ENCODE data around the gene CA9. TPM values are rescaled to one million over a fixed set of nuclear protein-coding genes. Genes with fewer than 3 reads are reported as not detected.

CA9 gene
- total and polyA plus RNA-seq, 2 experiments from 2014 or later = 1.1 TPM; not detected in 1

DNA sequence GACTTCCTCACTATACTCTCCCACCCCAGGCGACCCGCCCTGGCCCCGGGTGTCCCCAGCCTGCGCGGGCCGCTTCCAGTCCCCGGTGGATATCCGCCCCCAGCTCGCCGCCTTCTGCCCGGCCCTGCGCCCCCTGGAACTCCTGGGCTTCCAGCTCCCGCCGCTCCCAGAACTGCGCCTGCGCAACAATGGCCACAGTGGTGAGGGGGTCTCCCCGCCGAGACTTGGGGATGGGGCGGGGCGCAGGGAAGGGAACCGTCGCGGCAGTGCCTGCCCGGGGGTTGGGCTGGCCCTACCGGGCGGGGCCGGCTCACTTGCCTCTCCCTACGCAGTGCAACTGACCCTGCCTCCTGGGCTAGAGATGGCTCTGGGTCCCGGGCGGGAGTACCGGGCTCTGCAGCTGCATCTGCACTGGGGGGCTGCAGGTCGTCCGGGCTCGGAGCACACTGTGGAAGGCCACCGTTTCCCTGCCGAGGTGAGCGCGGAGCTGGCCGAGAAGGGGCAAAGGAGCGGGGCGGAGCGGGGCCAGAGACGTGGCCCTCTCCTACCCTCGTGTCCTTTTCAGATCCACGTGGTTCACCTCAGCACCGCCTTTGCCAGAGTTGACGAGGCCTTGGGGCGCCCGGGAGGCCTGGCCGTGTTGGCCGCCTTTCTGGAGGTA is 2.1 kb downstream of the CA9 start (continued):
- TF ChIP-seq, protein P1, sequence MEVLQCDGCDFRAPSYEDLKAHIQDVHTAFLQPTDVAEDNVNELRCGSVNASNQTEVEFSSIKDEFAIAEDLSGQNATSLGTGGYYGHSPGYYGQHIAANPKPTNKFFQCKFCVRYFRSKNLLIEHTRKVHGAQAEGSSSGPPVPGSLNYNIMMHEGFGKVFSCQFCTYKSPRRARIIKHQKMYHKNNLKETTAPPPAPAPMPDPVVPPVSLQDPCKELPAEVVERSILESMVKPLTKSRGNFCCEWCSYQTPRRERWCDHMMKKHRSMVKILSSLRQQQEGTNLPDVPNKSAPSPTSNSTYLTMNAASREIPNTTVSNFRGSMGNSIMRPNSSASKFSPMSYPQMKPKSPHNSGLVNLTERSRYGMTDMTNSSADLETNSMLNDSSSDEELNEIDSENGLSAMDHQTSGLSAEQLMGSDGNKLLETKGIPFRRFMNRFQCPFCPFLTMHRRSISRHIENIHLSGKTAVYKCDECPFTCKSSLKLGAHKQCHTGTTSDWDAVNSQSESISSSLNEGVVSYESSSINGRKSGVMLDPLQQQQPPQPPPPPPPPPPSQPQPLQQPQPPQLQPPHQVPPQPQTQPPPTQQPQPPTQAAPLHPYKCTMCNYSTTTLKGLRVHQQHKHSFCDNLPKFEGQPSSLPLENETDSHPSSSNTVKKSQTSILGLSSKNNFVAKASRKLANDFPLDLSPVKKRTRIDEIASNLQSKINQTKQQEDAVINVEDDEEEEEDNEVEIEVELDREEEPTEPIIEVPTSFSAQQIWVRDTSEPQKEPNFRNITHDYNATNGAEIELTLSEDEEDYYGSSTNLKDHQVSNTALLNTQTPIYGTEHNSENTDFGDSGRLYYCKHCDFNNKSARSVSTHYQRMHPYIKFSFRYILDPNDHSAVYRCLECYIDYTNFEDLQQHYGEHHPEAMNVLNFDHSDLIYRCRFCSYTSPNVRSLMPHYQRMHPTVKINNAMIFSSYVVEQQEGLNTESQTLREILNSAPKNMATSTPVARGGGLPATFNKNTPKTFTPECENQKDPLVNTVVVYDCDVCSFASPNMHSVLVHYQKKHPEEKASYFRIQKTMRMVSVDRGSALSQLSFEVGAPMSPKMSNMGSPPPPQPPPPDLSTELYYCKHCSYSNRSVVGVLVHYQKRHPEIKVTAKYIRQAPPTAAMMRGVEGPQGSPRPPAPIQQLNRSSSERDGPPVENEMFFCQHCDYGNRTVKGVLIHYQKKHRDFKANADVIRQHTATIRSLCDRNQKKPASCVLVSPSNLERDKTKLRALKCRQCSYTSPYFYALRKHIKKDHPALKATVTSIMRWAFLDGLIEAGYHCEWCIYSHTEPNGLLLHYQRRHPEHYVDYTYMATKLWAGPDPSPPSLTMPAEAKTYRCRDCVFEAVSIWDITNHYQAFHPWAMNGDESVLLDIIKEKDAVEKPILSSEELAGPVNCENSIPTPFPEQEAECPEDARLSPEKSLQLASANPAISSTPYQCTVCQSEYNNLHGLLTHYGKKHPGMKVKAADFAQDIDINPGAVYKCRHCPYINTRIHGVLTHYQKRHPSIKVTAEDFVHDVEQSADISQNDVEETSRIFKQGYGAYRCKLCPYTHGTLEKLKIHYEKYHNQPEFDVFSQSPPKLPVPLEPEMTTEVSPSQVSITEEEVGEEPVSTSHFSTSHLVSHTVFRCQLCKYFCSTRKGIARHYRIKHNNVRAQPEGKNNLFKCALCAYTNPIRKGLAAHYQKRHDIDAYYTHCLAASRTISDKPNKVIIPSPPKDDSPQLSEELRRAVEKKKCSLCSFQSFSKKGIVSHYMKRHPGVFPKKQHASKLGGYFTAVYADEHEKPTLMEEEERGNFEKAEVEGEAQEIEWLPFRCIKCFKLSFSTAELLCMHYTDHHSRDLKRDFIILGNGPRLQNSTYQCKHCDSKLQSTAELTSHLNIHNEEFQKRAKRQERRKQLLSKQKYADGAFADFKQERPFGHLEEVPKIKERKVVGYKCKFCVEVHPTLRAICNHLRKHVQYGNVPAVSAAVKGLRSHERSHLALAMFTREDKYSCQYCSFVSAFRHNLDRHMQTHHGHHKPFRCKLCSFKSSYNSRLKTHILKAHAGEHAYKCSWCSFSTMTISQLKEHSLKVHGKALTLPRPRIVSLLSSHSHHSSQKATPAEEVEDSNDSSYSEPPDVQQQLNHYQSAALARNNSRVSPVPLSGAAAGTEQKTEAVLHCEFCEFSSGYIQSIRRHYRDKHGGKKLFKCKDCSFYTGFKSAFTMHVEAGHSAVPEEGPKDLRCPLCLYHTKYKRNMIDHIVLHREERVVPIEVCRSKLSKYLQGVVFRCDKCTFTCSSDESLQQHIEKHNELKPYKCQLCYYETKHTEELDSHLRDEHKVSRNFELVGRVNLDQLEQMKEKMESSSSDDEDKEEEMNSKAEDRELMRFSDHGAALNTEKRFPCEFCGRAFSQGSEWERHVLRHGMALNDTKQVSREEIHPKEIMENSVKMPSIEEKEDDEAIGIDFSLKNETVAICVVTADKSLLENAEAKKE (CRISPR knock-in tag; IDR thresholded peaks at IDR 0.05) = no peak

DNA sequence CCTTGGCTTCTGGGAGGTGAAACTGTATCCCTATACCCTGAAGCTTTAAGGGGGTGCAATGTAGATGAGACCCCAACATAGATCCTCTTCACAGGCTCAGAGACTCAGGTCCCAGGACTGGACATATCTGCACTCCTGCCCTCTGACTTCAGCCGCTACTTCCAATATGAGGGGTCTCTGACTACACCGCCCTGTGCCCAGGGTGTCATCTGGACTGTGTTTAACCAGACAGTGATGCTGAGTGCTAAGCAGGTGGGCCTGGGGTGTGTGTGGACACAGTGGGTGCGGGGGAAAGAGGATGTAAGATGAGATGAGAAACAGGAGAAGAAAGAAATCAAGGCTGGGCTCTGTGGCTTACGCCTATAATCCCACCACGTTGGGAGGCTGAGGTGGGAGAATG is 5.4 kb downstream of the CA9 start:
- DNase-seq (ENCODE audit: low spot score) = no peak
- Histone ChIP-seq H3K4me3 (no peak overlapping the region), H3K79me2 (replicated peaks; ENCODE audit: insufficient read depth) (no peaks in the 10 kb centered on the region), H3K4me1 (ENCODE audit: insufficient read depth) (peaks cover 15% of the 10 kb centered on the region), H3K9me2 (ENCODE audit: insufficient read depth) (no peaks in the 10 kb centered on the region), H3K4me2 (no peak overlapping the region), H3K27ac (ENCODE audit: low read depth) (no peak overlapping the region), H3K27me3 (ENCODE audit: insufficient read depth) (peaks cover 17% of the 10 kb centered on the region), H3K36me3 (ENCODE audit: insufficient read depth) (peaks cover 7% of the 10 kb centered on the region), H3F3A (replicated peaks; ENCODE audit: low read depth) (peaks cover 24% of the 10 kb centered on the region), H2AFZ (no peak overlapping the region), H4K20me1 (replicated peaks; ENCODE audit: insufficient read depth) (peaks cover 3% of the 10 kb centered on the region; the same call in 1 of the 2 replicates)
- Mint-ChIP-seq H3K36me3 (ENCODE audit: low read depth) (peaks cover 24% of the 10 kb centered on the region), H3K4me3 (no peak overlapping the region), H3K27me3 (ENCODE audit: insufficient read depth, low read depth, poor library complexity) (peaks cover 25% of the 10 kb centered on the region), H3K4me1 (peaks cover 31% of the 10 kb centered on the region), H3K27ac (no peak overlapping the region), H3K9me3 (no peaks in the 10 kb centered on the region)
- no peak for ATAC-seq
- TF ChIP-seq, protein P2, sequence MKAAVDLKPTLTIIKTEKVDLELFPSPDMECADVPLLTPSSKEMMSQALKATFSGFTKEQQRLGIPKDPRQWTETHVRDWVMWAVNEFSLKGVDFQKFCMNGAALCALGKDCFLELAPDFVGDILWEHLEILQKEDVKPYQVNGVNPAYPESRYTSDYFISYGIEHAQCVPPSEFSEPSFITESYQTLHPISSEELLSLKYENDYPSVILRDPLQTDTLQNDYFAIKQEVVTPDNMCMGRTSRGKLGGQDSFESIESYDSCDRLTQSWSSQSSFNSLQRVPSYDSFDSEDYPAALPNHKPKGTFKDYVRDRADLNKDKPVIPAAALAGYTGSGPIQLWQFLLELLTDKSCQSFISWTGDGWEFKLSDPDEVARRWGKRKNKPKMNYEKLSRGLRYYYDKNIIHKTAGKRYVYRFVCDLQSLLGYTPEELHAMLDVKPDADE (IDR thresholded peaks at IDR 0.05) = no peak
- TF ChIP-seq, protein P1 (CRISPR knock-in tag; IDR thresholded peaks at IDR 0.05) = no peak
- no peak for TF ChIP-seq JUNB (IDR thresholded peaks at IDR 0.05; ENCODE audit: unreplicated experiment)
- TF ChIP-seq CREB1 (CRISPR knock-in tag; IDR thresholded peaks at IDR 0.05; ENCODE audit: low read depth) = no peak
- TF ChIP-seq EZH2phosphoT487 (IDR thresholded peaks at IDR 0.05; ENCODE audit: unreplicated experiment) = no peak
